GM12878 (cell line): ENCODE measurements around the gene YAP1. TPM values are rescaled to one million over a fixed set of nuclear protein-coding genes. Genes with fewer than 3 reads are reported as not detected.

ENCODE experiments used
- ATAC-seq: fragments of 200-7000 bp; cut with Tn5 transposase; 3 replicates; pipeline ENCODE4 v1.9.1; 2020; ENCODE audit warnings: mild to moderate bottlenecking, moderate library complexity
- BruUV-seq: library from RNA; stranded (reverse); fragments of 400-500 nt; replicated peaks from 2 replicates; lab custom pipeline; 2021; lab: Mats Ljungman, UMichigan
- CTCF ChIA-PET: fragments of 300-600 bp; sonication (Branson Sonifier 250); formaldehyde crosslinking; extraction: SDS; loops from one replicate; lab custom pipeline; 2021; ENCODE audit warnings: inconsistent platforms; lab: Yijun Ruan, JAX
- POLR2A ChIA-PET: fragments of 350-600 bp; formaldehyde crosslinking; extraction: SDS; loops from one replicate; lab custom pipeline; 2021; ENCODE audit warnings: inconsistent platforms; lab: Charles Lee
- RAD21 ChIA-PET: fragments of 300-600 bp; sonication (Branson Sonifier 250); formaldehyde crosslinking; loops from one replicate; lab custom pipeline; 2023; ENCODE audit warnings: antibody characterized with exemption; ENCODE audit not compliant: unreplicated experiment; lab: Charles Lee
- SMC1A ChIA-PET: fragments of 300-600 bp; sonication (Branson Sonifier 250); formaldehyde crosslinking; loops from one replicate; lab custom pipeline; 2023; ENCODE audit not compliant: unreplicated experiment, uncharacterized antibody; lab: Charles Lee
- DNase-seq: peaks from one replicate; pipeline ENCODE4 v3.0.0-alpha.2; 2011; ENCODE audit warnings: low read depth, low spot score
- FAIRE-seq: peaks from 3 replicates; lab custom pipeline; 2011; peaks lifted over from hg19 to GRCh38; lab: Jason Lieb, UNC
- H2AFZ ChIP-seq: 2 replicates; pipeline ENCODE4 v1.6.0; 2011; ENCODE audit warnings: low read depth, low read length, control low read depth; ENCODE audit not compliant: control insufficient read depth
- H3K27ac ChIP-seq: 2 replicates; pipeline ENCODE4 v1.5.1; 2011; ENCODE audit warnings: control low read depth; ENCODE audit not compliant: control insufficient read depth, insufficient read depth
- H3K27me3 ChIP-seq, 2 experiments: replicated peaks in 1 of 2; 2 replicates each; pipeline versions ENCODE4 v1.6.0 to v1.6.1; 2011; ENCODE audit warnings: low read length in 1 of 2; ENCODE audit not compliant: control insufficient read depth in 2 of 2, insufficient read depth in 2 of 2
- H3K36me3 ChIP-seq, 2 experiments: 2 replicates each; pipeline ENCODE4 v1.5.1; 2011; ENCODE audit warnings: low read length in 1 of 2; ENCODE audit not compliant: control insufficient read depth in 2 of 2, insufficient read depth in 2 of 2
- H3K4me1 ChIP-seq: 2 replicates; pipeline ENCODE4 v1.6.1; 2011; ENCODE audit warnings: mild to moderate bottlenecking, low read length, moderate library complexity, mixed read lengths; ENCODE audit not compliant: control insufficient read depth, insufficient read depth
- H3K4me2 ChIP-seq: 2 replicates; pipeline ENCODE4 v1.6.0; 2011; ENCODE audit warnings: control low read depth; ENCODE audit not compliant: control insufficient read depth, insufficient read depth
- H3K4me3 ChIP-seq: fragments of 200-600 bp; sonication (generic); 2 replicates; pipeline ENCODE4 v1.5.1; 2016
- H3K79me2 ChIP-seq: 2 replicates; pipeline ENCODE4 v1.6.0; 2011; ENCODE audit warnings: low read length; ENCODE audit not compliant: control insufficient read depth, insufficient read depth
- H3K9ac ChIP-seq: 2 replicates; pipeline ENCODE4 v1.8.0; 2011; ENCODE audit warnings: low read length, control low read depth, mixed read lengths; ENCODE audit not compliant: control insufficient read depth, insufficient read depth
- H3K9me3 ChIP-seq: replicated peaks from 3 replicates; pipeline ENCODE4 v1.5.1; 2011; ENCODE audit warnings: mild to moderate bottlenecking, low read length; ENCODE audit not compliant: control insufficient read depth, insufficient read depth
- H4K20me1 ChIP-seq: 2 replicates; pipeline ENCODE4 v1.6.0; 2011; ENCODE audit not compliant: control insufficient read depth, insufficient read depth
- BHLHE40 ChIP-seq, 2 experiments: fragments of 450-650 bp in 1 of 2; IDR thresholded peaks; 2 replicates each; pipeline ENCODE4 v1.6.1; 2011 to 2017; ENCODE audit warnings: low read depth in 2 of 2, borderline replicate concordance in 1 of 2, improper control_type of control experiment in 1 of 2, low read length in 1 of 2, mild to moderate bottlenecking in 1 of 2
- CBFB ChIP-seq: IDR thresholded peaks from 2 replicates; pipeline ENCODE4 v1.6.1; 2016; ENCODE audit warnings: antibody characterized with exemption, low read depth
- EGR1 ChIP-seq, 2 experiments: IDR thresholded peaks; 1 replicate in 1 of 2; 2 replicates in 1 of 2; pipeline ENCODE4 v1.6.1; 2011 to 2012; ENCODE audit warnings: low read depth in 2 of 2, low read length in 2 of 2, borderline replicate concordance in 1 of 2, mild to moderate bottlenecking in 1 of 2, moderate library complexity in 1 of 2
- IKZF1 ChIP-seq: fragments of 450-650 bp; conservative IDR thresholded peaks from 2 replicates; pipeline ENCODE4 v1.6.1; 2017; ENCODE audit warnings: antibody characterized with exemption, mild to moderate bottlenecking
- MTA3 ChIP-seq: IDR thresholded peaks from 2 replicates; pipeline ENCODE4 v1.6.1; 2012; ENCODE audit warnings: low read length, inconsistent platforms, borderline replicate concordance
- NR2F1 ChIP-seq: fragments of 450-650 bp; conservative IDR thresholded peaks from 2 replicates; pipeline ENCODE4 v1.6.1; 2017; ENCODE audit warnings: mild to moderate bottlenecking
- PAX5 ChIP-seq: IDR thresholded peaks from 2 replicates; pipeline ENCODE4 v1.6.1; 2011; ENCODE audit warnings: low read depth, low read length, borderline replicate concordance
- PAX8 ChIP-seq: fragments of 450-650 bp; IDR thresholded peaks from 2 replicates; pipeline ENCODE4 v1.6.1; 2017; ENCODE audit warnings: mild to moderate bottlenecking, moderate library complexity
- PKNOX1 ChIP-seq: fragments of 450-650 bp; IDR thresholded peaks from 2 replicates; pipeline ENCODE4 v1.6.1; 2016; ENCODE audit warnings: mild to moderate bottlenecking
- PML ChIP-seq: IDR thresholded peaks from 2 replicates; pipeline ENCODE4 v1.6.1; 2012; ENCODE audit warnings: low read length, inconsistent platforms
- RELB ChIP-seq: fragments of 450-650 bp; IDR thresholded peaks from 2 replicates; pipeline ENCODE4 v1.6.1; 2017; ENCODE audit warnings: low read depth, mild to moderate bottlenecking, moderate library complexity
- SIN3A ChIP-seq: IDR thresholded peaks from 2 replicates; pipeline ENCODE4 v1.6.1; 2012; ENCODE audit warnings: low read depth, low read length, improper control_type of control experiment
- SPI1 ChIP-seq: IDR thresholded peaks from 2 replicates; pipeline ENCODE4 v1.6.1; 2011; ENCODE audit warnings: low read depth, mild to moderate bottlenecking, low read length, moderate library complexity, borderline replicate concordance; ENCODE audit not compliant: insufficient read depth
- ZNF207 ChIP-seq: fragments of 450-650 bp; IDR thresholded peaks from 2 replicates; pipeline ENCODE4 v1.6.1; 2014; ENCODE audit warnings: antibody characterized with exemption, mild to moderate bottlenecking, borderline replicate concordance
- WGBS: methylation state at CpG from one replicate; pipeline ENCODE4 v1.1.6; 2016; ENCODE audit warnings: low lambda C conversion rate; ENCODE audit not compliant: insufficient replicate concordance, insufficient coverage; ENCODE audit errors: missing lambda C conversion rate; 5-methylcytosine and 5-hydroxymethylcytosine counted together
- in situ Hi-C: fragments of 300-500 bp; cut with MboI; formaldehyde crosslinking; loops from 9 replicates; pipeline ENCODE4 v1.14.3; 2018; ENCODE audit warnings: mixed read lengths
- intact Hi-C: fragments of 100-400 bp; cut with micrococcal nuclease; formaldehyde crosslinking; loops from one replicate; pipeline ENCODE4 v1.14.2; 2022; ENCODE audit not compliant: unreplicated experiment
- polyA plus RNA-seq, 11 experiments: library from polyadenylated mRNA; depleted of rRNA in 4 of 11; unstranded in 6 of 11; stranded (reverse) in 5 of 11; fragments of >200 nt; fragmentation: Nextera tagmentation in 4 of 11; fragmentation: Illumina TruSeq in 1 of 11; extraction: Ambion mirVana in 4 of 11; extraction: Trizol in 1 of 11; gene quantifications; 1 replicate in 1 of 11; 2 replicates in 10 of 11; pipeline versions ENCODE4 v1.2.1 to v1.2.3, GENCODE V29; 2011 to 2016; ENCODE audit warnings: inconsistent platforms in 2 of 11, missing spikeins in 2 of 11, low read depth in 1 of 11
- total RNA-seq, 4 experiments: library from RNA; depleted of rRNA in 3 of 4; stranded (reverse); fragments of >200 nt in 3 of 4; fragmentation: Illumina TruSeq in 1 of 4; extraction: Trizol in 1 of 4; gene quantifications; 2 replicates each; pipeline versions ENCODE4 v1.2.1 to v1.2.3, GENCODE V29; 2013 to 2021

The YAP1 gene
- total and polyA plus RNA-seq, 10 of the 15 experiments (the other 5 are each of a cell fraction or from before 2014, with no cell fraction given), result 0.03 to 0.33 (median 0.10) TPM; not detected in 6

- RAD21 ChIA-PET, result no interaction called here
Observed at GRCh38 chr11:102099755-102100154, 10.5 kb upstream of the YAP1 start.

More at GRCh38 chr11:102099755-102100154, 10.5 kb upstream of the YAP1 start:
- 49% methylated on average over 2 of the region's 2 CpGs for WGBS
- H3K4me2 ChIP-seq, result no peak overlapping the region
- H3K27ac ChIP-seq, result no peak overlapping the region
- no peaks in the 10 kb centered on the region for H3K9me3 ChIP-seq
- H3K27me3 ChIP-seq, result no peaks in the 10 kb centered on the region
- FAIRE-seq (no peak), ATAC-seq (no peak), DNase-seq (no peak)
- H3K4me3 ChIP-seq, result no peak overlapping the region
- H3K36me3 ChIP-seq, result no peaks in the 10 kb centered on the region
- CTCF ChIA-PET, result interaction anchor here (0.6 kb wide), 1 partner anchor 687 kb away, joined by 4 read pairs; no protein-coding TSS in a partner anchor
- intact Hi-C loops, result no loop called here
- POLR2A ChIA-PET, result no interaction called here
- TF ChIP-seq EGR1 (IDR thresholded peaks at IDR 0.05; ENCODE audit: borderline replicate concordance in 1 of 2, low read depth in 2 of 2, low read length in 2 of 2), result no peak
- TF ChIP-seq NR2F1, result no peak
- TF ChIP-seq SIN3A, result no peak
- no peak for TF ChIP-seq ZNF207
- no peak for TF ChIP-seq PKNOX1
- no peak for TF ChIP-seq SPI1
- no peak for TF ChIP-seq BHLHE40 (IDR thresholded peaks at IDR 0.05; ENCODE audit: borderline replicate concordance in 1 of 2, low read depth in 2 of 2, low read length in 1 of 2)
- TF ChIP-seq RELB, result no peak
- TF ChIP-seq IKZF1, result no peak
- TF ChIP-seq PAX8, result no peak
- no peak for TF ChIP-seq CBFB
- TF ChIP-seq MTA3, result no peak
- no peak for TF ChIP-seq PML
- TF ChIP-seq PAX5, result no peak
- H4K20me1 ChIP-seq, result no peaks in the 10 kb centered on the region
- no peaks in the 10 kb centered on the region for H3K4me1 ChIP-seq
- in situ Hi-C loops, result no loop called here
- no peak overlapping the region for H3K9ac ChIP-seq
- no peaks in the 10 kb centered on the region for H3K79me2 ChIP-seq
- H2AFZ ChIP-seq, result no peak overlapping the region
- no TSS peak for BruUV-seq
- SMC1A ChIA-PET, result no interaction called here
